ENCODE measurements around the gene COL17A1.

Gene COL17A1

DNA sequence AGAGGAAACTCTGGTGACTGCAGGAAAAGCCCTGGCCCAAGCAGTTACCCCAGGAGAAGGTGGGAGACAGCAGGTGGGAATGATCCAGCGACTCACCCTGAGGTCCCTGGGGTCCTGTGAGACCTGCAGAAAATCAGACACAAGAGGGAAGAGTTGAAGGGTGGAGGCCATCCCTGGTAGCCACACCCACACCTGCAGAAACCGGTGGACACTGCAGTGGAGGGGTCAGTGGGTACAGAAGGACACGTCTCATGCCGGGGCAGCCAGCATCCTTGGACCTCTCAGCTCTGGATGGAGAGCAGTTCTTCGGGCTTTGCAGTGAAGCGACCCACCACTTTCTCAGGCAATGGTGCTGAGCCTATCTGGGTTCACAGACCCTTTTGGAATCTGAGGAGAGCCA lies 39.0 kb downstream of the COL17A1 start:
- DNase-seq, result no peak

DNA sequence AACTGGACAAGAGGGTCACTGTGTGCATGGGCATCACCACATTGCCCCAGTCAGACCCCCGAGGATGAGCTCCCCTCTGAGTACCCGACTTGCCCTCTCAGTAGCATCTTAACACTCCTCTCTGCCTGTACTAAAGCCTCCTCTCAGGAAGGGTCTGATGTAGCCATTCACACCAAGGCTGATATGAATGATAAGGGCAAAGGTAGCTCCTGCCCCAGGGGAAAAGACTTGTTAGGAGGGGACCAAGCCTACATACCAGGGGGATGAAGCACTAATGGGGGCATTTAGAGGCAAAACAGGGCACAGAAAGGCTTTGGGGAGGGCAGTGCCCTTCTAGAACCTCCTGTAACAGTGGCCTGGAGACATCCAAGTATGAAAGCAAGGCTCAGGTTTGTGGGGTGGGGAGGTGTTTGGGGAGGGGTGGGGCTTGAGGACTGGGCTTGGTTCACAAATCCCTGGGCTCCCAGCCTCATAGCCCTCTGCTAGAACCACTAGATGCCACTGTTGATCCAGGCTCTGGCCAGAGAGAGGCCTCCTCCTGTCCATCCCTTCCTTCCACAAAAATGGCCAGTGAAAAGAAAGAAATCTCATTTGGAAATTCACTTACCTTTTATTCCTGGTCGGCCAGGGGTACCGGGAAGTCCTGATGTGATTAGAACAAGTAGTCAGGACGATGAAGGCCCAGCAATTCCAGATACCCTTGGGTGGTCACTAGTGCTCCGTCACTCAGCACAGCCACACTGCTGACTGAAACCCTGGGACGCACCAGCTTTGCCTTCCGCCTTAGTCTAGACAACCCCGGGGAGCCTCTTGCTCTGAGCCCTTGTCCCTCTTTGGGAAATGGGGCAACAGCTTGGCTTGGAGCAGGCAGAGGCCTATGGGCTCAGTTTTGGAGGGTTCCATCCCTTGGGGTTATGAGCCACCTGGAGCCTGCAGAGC lies 40.3 kb downstream of the COL17A1 start:
- no peak for DNase-seq

DNA sequence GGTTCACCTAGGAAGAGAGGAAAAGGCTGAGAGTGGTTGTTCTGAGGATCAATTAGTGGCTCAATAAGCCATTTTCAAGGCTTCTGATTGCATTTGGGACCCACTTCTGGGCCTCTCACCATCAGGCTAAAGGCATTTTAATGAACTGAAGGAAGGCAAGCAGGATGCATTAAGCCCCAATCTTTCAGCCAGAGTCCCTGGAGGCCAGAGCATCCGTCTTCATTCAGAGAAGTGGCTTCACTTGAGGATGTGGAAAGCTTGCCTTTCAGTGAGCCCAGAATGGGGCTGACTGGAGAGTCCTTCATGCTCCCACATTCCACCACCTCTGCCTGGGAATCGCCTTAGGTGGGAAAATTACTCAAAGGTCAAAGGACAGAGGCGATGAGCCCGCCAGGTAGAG lies 41.8 kb downstream of the COL17A1 start:
- no peak for DNase-seq

DNA sequence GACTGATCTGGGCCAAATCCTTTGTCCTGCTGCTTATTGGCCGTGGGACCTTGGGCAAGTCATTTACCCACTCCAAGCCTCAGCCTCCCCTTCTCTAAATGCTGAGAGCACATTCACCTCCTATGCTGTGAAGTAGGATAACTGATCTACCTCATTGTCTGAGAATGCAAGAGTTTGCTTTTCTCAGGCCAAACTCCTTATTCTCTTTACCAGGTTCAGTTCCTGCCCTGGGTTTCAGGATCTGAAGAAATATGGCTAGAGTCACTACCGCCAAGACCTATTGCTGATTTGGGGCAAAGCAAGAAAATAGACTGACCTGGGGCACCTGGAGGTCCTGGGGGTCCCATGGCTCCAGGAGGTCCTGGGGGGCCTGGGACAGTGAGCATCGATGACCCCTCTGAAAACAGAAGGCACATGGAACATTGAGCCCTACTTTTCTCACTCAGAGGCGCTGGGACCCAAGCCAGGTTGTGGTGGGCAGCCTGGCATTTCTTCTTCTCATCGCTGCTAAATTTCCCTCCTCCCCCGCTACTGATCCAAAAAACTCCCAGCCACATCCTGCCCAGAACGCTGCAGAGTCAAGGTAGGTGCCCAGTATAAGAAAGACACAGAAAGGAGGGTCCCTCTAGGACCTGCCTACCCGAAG lies 42.4 kb downstream of the COL17A1 start:
- DNase-seq, result no peak

DNA sequence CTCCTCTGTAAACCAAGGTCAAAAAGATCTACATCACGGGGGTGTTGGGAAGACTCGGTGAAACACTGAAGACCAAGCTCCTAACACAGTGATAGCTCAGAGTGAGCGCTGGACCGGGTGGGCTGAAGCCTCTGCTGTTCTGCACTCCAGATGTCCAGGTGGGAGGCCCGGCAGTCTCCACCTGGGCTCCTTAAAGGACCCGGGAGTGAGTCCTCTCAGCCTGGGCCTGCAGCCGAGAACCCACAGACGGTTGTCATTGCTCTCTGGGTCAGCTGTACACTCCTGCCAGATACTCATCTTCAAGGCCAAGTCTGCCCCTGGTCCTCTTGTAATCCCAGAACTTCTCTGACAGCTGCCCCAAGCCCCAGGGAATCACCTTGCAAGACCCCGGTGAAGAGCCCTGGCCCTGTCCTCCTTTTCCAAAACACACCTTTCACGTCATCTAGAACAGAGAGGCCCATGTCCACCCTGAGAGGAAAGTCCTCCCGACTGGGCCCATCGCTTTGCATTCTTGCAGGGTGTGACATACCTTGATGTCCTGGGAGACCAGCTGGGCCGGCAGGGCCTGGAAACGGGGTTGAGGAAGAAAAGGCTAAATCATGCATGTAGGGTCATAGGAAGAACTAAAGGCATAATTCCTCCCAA lies 43.7 kb downstream of the COL17A1 start:
- no peak for DNase-seq

DNA sequence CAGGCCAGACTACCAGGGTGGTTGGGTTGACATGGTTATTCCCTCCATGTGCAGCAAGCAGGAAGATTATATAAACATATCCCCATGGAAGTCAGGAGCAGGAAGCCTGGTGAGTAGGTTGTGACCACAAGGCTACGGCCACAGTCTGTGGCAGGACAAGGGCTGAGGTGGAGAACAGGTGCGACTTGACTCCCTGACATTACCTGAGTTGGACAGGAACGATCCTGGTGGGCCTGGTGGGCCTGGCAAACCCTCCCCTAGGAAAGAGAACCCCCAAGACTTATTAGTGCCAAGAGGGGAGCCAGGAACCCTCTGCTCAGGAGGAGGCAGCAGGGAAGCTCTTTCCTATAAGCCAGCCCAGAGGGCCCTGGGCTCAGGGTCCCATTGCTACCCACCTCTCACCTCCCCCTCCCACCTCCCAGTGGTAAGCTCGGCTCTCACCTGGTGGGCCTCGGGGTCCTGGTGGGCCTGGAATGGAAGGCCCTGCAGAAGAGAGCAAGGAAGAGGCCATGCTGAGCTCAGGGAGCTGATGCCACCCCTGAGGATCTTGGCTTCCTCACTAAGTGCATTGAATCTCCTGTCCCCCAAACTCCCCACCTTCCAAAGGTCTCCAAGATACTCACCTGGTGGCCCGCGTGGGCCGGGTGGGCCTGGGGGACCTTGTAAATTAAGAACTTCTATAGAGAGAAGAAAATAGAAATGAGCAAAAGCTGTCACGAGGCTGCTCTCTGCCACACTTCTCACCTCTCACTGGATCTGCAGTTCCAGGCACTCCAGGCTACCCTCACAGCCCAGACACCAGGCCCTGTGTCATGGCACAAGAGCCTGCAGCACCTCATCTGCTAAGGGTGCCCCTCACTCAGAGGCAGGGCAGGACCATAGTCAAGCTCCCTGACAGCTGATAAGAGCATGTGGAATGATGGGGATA lies 44.6 kb downstream of the COL17A1 start:
- DNase-seq, result no peak

DNA sequence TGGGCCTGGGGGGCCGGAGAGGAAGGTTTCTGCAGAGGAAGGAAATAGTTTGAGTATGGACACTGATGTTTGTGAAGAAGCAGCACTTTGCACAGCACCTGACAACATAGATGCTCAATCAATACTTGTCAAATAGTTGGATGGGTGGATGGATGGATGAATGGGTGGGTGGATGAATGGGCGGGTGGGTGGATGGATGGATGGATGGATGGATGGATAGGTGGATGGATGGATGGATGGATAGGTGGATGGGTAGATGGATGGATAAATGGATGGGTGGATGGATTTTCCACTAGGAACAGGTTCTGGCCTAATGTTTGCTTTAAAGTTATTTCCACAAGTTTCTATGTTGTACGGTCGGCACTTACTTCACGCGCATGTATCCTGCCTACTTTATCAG lies 45.3 kb downstream of the COL17A1 start:
- DNase-seq, result no peak

DNA sequence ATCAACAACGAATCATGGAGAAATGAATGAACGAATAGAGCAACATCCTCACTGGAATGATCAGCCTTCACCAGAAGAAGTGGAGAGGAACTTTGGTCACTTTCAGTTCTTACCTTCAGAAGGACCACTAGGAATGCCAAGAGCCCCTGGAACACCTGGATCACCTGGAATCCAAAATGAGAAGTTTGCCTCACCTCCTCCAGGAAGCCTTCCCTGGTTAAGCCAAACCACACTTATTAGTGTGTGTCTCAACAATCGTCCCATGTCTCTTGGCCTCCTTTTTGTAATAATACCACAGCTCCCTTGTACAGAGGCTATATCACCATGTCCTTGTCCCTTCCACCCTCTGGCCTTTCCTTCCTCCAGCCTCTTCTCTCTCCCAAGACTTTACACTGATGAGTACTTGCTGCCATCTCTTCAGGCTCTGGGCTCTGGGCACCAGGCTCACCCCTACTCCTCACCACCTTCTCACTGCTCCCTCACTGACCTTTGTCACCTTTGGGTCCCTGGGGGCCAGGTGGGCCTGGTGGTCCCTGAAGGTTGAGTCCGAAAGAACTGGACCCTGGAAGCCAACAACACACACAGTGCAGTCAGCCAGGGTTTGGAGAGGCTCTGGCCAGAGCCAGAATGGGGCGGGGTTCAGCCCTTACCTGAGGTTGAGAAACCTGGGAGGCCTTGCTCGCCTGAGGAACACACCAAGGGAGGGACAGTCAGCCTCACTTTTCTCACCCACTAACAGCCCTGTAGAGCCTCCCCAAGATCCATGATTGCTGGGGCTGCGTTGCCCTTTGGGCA lies 46.5 kb downstream of the COL17A1 start:
- no peak for DNase-seq

DNA sequence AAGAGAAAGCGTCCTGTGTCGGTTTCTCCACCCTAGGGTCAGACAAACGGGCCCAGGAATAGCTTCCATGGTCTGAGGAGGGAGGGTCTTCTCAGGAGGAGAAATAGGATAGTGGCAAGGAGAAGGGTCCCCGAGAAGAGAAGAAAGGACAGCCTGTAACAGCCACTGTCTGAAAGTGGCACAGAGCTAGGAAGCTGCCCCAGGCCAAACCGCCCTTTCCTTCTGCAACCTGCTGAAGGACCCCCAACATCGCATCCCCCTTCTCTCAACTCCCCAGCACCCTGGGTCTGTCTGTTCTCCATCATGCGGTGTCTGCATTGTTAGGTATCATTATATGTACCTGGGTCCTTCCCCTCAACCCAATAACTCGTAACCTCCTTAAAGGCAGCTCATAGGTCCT lies 47.1 kb downstream of the COL17A1 start:
- DNase-seq, result no peak

DNA sequence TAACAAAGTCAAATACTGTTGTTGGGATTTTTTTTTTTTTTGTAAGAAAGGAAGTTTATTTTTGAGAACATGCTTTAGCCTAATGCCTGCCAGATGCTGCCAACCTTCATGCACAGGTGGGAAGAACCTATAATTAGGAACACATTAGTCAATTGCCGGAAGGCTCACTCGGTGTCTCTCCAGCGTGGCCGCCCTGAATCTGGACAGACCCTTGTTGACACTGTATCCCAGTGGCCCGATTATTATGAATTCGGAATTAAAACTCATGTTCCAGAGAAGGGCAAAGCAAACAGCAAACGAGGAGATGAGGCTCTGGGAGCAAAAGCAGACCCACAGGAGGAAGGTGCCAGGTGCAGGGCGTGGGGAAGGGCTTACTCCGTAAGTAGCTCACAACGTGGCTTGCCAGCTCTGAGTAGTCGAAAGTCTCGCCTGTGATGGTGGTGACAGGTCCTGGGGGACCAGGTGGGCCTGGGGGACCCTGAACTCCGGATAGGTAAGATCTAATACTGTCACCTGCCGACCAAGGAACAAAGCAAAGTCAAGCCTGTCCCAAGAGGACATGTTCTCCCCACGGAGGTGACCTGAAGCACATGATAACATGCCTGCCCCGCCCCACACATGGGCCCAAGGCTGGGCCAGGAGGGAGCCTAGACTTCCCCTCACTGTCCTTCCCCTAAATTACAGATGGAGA lies 48.3 kb downstream of the COL17A1 start:
- DNase-seq, result no peak

DNA sequence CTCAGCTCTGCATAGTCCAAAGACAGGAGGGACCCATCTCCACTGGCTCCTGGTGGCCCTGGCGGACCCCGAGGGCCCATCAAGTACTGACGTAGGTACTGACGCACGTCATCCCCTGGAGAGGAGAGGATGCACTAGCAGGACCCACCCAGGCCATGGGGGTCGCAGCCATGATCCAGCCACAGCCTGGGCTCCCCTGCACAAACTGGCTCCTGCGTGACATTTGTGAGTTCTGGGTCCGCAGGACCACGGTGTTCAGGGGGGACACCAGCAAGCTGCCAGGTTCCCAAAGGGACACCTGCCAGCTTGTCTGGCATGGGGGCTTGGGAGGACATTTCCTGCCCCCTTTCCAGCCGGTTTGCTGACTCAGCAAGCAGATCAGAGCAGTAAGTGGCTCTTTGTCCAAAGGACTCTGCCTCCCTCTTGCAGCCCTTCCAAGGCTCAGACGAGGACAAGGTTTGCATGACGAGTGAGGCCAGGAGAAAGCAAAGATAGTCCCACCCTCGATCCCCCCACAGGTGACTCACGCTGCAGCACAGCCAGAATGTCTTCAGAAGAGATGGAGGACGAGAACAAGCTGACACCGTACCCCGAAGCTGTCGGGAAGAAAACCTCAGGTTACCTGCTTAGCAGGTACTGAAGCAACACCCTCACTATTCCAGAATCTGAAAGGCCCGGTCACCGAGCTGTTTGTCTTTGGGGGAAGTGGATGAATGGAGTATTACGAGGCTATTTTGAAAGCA lies 49.0 kb downstream of the COL17A1 start:
- no peak for DNase-seq

DNA sequence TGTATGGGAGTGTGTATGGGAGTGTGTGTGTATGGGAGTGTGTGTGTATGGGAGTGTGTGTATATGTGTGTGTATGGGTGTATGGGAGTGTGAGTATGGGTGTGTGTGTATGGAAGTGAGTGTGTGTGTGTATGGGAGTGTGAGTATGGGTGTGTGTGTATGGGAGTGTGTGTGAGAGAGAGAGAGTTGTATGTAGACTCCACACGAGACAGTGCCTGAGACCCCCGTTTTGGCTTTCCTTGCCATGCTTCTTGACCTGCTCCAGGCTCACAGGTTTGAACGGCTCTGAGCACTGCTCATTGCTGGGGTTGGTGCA lies 49.7 kb downstream of the COL17A1 start:
- no peak for DNase-seq

DNA sequence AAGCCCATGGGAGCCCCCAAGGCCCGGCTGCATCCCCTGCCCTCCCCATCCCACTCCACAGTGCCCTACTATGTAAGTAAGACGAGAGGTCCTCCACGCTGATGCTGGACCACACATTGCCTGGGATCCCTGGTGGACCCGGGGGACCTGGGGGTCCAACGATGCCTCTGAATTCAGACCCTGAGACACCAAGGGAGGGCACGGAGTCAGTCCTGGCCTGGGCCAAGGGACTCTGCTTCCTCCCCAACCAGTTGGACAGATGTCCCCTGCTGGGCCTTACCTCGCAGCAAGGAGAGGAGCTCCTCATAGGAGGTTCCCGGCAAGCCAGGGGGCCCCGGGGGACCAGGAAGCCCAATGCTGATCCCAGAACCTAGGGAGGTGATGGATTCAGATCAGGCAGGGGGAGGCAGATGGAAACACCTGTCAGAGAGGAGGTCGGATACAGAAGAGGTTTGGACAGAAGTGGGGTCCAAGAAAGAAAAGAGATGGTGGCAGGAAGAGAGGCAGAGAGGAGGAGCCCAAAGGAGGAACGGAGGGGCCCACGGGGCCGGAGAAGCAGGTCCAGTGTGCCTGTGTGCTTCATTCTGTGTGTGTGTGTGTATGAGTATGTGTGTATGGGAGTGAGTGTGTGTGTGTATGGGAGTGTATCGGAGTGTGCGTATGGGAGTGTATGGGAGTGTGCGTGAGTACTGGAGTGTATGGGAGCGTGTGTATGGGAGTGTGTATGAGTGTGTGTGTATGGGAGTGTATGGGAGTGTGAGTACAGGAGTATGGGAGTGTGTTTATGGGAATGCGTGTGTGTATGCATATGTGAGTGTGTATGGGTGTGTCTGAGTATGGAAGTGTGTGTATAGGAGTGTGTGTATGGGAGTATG lies 50.2 kb downstream of the COL17A1 start:
- no peak for DNase-seq

DNA sequence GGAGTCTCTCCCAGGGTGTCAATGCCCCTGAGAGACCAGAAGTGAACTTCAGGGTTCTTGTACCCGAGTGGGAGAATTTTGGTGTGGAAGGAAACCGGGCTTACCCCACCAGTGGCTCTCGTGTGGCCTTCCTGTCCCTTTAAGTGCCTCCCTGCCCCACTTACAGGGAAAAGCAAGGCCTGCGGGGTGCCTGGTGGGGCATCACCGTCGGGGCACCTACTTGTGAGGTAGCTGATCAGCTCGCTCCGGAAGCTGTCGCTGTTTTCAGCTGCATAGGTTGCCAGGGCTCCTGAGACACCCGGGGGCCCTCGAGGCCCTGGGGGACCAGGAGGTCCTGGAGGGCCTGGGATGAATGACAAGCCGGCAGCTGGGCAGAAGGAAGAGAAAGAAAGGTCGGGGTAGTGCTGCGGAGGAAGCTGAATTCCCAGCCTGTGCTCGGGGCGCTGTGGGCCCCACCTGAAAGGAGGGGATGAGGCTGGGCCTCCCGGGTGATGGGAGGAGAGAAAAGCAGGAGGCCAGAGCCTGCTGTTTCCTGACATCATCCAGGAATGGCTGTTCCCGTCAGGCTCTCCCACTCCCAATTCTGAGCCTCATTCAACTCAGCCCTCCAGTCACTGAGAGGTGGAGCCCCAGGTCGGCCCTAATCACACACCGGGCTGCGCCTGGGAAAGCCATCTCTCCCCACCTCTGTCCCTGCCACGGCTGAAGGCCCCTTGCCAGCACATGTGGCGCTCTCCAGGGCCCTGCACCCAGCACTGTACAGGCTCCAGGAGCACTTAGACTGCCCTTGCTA lies 51.1 kb downstream of the COL17A1 start:
- DNase-seq, result no peak

DNA sequence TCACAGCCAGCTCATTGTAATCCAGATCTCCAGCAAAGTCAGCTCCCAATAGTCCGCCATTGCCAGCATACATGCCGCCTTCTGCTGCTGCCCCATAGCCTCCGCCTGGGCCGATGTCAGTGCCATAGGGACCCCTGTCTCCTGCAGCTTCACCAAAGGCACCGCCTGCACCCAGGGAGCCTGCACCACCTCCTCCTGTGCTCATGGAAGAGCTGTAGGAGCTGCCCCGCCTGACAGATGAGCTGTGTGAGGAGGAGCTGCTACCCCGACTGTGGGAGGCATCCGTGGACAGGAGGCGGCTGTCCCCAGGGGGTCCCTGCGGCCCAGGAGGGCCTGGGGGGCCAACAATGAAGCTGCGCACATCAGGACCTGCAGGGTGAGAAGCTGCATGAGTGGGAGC lies 51.7 kb downstream of the COL17A1 start:
- no peak for DNase-seq

DNA sequence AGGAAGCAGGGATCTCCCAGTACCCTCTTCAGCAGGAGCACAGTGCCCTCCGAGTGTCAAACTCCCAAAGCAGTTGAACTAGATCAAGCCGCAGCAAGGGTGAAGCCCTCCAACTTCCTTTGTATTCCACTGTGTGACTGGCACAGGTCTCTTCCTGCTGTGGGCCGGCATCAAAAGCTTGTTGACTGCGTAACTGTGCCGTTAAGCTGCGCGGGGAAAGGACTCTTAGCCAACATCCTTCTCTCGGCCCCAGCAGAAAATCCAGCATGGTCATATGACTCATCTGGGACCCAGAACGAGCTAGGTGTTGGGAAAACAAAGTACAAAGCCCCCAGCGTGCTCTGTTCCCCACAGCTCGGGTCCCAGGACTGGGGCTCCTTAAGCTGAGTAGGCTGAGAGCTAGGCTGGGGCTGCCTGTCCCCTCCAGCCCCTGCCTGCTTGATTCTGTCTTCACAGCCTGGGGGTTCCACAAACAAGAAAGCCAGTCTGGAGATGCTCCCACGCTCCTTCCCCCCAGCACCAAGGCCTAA lies 52.2 kb downstream of the COL17A1 start:
- DNase-seq, result no peak

DNA sequence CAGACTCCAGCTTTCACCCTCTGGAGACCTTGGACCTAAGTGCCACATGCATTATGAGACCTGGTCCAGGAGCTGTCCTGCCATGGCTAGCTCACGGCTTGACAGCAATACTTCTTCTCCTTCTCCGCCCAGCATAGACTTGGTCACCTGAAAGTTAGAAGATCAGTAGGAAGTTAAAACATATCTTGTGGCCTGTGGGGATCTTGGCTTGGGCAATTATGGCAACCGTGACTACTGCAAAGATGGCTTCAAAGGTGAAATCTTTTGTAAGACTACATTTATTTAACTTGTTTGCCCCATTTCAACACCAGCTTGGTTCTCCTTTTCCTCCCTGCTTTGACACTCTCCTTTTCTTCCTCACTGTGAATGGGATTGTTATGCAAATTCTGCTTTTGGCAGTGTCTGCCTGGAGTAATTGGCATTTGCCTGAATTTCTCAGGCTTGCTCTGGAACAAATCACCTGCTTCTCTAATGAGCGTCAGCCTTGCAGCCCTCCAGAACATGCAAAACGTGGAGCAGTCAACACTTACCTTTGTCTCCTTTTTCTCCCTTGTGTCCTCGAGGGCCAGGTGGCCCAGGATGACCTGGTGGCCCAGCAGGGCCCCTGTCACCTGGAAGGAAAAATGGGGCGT lies 53.4 kb downstream of the COL17A1 start:
- DNase-seq, result no peak

DNA sequence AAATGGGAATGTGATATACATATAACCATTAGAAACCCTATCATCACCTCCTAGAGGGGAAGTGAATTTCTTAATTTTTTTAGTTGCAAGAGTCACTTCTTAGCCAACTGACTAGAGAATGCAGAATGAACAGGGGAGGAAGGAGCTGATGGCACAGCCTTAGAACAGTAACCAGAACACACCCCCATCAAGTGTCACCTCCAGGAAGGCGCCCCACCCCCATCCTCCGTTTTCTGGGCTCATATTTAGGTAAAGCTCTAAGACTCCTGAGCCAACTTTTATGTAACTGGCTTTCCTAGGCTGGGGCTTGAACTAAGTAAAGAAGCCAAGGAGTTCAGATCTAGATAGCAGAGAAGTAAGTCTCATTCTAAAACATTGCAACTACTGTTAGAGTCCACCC lies 54.0 kb downstream of the COL17A1 start:
- no peak for DNase-seq
